Cardiac fibroblast (primary cell): ENCODE data around the gene STRN.

Experiments used
- DNase-seq, 2 donors: peaks; one replicate each; pipeline versions ENCODE4 v3.0.0 to v3.0.0-alpha.2; 2010; ENCODE audit warnings: low read depth in 2 of 2
- H3K4me3 ChIP-seq, 2 donors: replicated peaks in 1 of 2; 1 replicate in 1 of 2; 2 replicates in 1 of 2; pipeline ENCODE4 v1.5.1; 2011; ENCODE audit warnings: low read depth in 2 of 2, low read length in 2 of 2, mild to moderate bottlenecking in 2 of 2, moderate library complexity in 1 of 2
- CTCF ChIP-seq: IDR thresholded peaks from one replicate; pipeline ENCODE4 v1.5.1; 2011; ENCODE audit warnings: low read depth, mild to moderate bottlenecking, low read length, inconsistent platforms

Gene STRN

GRCh38 chr2:36798724-36799123, 167.6 kb downstream of the STRN start:
- no peak for DNase-seq
- no peak for TF ChIP-seq CTCF
- H3K4me3 ChIP-seq: no peak overlapping the region

- H3K4me3 ChIP-seq: no peak overlapping the region
- peak in 1 of 2 donors; percentile 7 for DNase-seq
- no peak for TF ChIP-seq CTCF
Observed at GRCh38 chr2:36797324-36798070, 168.8 kb downstream of the STRN start.
